ENCODE measurements around the gene THSD4.
"Not testable (repeated sequence)": the region's sequence is repeated elsewhere in the genome, so short reads cannot be mapped to it uniquely, and the experiment has no call there.

THSD4 gene

DNA sequence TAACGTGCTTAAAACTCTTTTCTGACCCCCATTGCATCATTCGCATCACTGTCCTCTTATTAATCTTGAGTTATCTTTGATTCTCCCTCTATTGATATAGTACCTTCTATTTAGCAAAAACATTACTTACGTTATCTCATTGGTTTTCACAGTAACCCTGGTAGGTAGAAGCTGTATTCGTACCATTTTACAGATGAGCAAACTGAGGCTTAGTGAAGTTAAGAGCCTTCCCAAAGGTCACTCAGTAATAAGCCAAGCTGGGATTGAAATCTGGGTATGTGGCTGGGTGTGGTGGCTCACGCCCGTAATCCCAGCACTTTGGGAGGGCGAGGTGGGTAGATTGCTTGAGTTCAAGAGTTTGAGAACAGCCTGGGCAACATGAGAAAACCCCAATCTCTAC, 244.0 kb downstream of the THSD4 start:
- DNase-seq: no peak

DNA sequence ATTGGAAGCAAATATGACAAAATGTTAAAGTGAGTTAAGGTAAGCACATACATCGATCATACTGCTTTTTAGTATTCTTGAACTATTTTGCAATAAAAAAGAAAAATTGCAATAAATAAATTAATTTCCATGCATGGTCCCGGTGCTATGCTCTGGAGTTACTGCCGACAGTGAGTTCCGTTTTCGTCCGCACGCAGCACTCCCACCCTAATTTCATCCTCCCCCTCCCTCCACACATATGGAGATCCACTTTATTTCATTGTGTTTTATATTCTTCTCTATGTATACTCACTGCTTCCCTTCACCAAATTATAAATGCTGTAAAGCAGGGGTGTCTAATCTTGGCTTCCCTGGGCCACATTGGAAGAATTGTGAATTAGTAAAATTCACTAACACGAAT, 247.3 kb downstream of the THSD4 start:
- no peak for DNase-seq

- DNase-seq: no peak
Measured at GRCh38 chr15:71362987-71363968, 248.0 kb downstream of the THSD4 start.

DNA sequence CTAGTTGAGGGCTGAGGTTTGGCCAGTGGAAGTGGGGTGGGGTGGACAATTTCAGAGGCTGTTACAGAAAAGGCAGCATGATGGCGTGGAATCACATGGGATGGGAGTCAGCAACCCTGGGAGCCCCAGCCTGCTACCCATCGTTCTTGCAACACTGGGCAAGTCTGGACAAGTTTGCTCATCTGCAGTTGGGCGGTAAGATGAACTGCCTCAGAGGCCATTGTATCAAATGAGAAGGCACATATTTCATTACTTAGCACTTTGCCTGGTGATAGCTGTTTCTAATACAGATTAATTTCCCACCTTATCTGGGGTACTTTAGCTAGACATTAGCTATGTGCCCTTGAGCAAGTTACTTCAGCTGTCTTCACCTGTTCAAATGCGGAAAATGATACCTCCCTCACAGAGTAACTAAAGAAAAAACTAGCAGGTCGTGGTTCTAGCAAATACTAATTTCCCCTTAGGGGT, 248.9 kb downstream of the THSD4 start:
- no peak for DNase-seq

DNA sequence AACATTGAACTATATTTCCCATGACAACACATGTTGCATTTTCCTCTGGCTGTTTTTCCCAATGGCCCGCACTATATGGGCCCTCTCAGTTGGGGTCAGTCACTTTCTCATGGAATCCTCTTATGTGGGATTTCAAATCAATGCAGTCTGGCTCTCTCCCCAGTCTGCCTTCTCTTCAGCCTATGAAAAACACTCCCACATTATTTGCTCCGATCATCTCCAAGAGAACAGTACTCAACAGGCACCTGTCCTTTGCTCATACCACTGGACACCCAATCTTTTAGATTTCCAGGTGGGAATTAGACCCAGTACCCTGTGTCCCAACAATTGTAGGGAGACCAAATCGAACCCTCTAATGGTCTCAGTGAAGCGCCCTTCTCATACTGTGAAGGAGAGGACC, 251.3 kb downstream of the THSD4 start:
- no peak for DNase-seq

GRCh38 chr15:71366926-71367325, 251.7 kb downstream of the THSD4 start:
- DNase-seq: no peak

DNA sequence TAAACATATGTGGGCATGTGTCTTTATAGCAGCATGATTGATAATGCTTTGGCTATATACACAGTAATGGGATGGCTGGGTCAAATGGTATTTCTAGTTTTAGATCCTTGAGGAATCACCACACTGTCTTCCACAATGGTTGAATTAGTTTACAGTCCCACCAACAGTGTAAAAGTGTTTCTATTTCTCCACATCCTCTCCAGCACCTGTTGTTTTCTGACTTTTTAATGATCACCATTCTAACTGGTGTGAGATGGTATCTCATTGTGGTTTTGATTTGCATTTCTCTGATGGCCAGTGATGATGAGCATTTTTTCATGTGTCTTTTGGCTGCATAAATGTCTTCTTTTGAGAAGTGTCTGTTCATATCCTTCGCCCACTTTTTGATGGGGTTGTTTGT, 252.5 kb downstream of the THSD4 start:
- DNase-seq: not testable (repeated sequence)

DNA sequence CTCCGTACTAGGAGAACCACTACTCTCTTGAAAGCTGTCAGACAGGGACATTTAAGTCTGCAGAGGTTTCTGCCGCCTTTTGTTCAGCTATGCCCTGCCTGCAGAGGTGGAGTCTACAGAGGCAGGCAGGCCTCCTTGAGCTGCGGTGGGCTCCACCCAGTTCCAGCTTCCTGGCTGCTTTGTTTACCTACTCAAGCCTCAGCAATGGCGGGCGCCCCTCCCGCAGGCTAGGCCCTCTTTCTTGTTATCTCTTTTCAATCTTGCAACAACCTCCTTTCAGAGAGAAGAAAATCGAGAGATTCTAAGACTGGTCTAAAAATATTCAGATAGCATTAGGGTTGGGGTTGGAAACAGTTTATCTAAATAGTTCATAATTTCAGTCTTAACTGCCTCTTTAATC, 257.5 kb downstream of the THSD4 start:
- not testable (repeated sequence) for DNase-seq

DNA sequence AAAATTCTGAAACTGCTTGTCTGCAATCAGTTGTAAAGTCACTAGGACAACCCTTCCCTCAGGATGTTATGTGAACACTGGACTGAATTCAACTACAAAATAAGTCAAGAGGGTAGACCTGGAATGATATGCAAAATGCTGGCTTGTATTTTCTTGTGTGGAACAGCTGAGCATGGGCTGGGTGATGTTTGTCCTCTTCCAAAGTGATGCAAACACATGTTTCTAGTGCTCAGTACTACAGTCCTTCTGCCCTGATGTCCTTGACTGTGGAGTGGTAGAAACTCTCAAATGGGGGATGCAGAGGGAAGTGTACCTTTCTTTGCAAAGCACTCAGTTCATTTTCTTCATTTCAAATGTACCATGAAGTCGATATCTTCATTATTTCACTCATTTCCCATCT, 258.6 kb downstream of the THSD4 start:
- no peak for DNase-seq

DNA sequence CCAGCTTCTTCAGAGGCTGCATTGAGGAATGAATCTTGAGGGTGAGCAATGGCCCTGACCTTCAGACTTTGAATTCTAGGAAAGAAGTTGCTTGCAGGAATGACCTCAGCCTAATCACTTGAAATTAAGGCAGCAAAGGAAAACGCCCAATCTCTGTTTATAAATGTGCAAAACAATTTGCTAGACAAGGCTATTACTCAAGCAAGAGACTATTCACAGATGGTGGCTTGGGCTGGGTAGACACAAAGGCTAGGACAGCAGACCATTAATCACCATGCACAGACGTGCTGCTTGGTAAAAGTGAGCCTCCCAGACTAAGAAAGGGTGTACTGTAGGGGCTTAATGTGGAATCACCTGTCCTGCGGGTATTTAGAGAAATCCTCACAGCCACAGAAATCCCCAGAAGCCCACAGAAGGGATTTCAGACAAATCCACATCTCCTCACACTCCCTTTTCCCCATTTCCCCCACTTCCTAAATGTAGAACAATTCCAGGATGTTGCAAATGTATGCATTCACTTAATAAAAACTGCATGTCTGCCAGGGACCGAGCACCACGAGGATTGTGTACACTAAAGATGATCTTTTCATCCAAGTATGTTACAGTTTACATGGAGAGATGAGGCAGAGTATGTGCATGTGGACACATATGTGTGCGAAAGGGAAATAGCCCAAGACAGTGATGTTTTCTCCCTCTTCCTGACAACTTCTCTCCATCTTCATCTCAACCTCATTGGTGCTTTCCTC, 259.5 kb downstream of the THSD4 start:
- DNase-seq: no peak

- DNase-seq: no peak
Measured at GRCh38 chr15:71375934-71376333, 260.7 kb downstream of the THSD4 start.

DNA sequence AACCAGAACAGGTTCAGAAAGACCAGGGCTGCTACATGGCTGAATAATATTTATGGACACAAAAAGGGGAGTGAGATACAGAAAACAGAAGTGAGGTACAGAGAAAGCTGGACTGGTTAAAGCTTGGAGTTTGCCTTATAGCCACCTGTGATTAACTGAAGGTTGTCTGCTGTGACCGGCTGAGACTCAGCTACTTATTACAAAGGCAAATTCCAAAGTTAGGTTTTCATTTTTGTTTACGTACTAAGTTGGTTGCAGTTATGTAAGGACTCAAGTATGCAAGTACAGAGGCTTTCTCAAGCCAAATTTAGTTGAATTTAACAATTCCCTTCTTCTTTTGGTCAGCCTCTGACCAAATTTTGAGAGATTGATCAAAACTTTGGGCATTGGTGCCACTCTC, 264.6 kb downstream of the THSD4 start:
- DNase-seq: no peak

DNA sequence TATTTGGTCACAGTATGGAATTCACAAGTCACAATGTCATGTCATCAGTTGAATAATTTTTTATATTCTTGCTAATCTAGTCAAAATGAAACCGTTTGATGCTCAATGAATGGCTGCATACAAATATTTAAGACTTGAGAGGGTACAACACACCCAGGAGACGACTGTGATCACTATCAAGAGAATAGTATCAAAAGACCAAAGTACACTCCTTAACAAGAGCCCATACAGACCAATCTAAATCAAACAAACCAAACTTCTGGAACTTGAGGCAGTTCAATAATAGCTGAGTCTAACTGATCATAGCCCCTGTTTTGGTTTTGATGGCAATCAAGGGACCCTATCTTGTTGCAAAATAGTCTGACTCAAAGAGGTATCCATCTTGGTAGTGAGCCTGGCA, 265.1 kb downstream of the THSD4 start:
- no peak for DNase-seq

- no peak for DNase-seq
Measured at GRCh38 chr15:71384501-71384900, 269.2 kb downstream of the THSD4 start.

GRCh38 chr15:71385026-71385425, 269.8 kb downstream of the THSD4 start:
- no peak for DNase-seq

GRCh38 chr15:71385457-71385856, 270.2 kb downstream of the THSD4 start:
- no peak for DNase-seq

DNA sequence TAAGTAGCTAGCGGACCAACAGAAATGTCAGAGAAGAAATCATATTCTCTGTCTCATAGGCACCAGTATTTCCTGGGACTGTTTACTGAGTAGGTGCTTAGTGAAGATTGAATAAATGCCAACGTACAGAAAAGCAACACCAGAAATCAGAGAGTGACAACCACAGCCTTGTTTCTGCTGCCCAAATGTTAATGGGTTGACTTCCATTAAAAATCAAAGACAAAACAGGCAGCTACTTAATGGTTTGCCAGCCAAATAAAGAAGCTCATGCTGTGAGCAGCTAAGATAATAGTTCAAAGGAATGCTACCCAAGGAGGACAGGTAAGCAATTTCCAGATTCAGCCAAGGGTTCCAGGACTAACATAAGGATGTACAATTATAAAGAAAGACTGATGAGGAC, 270.7 kb downstream of the THSD4 start:
- DNase-seq: no peak

DNA sequence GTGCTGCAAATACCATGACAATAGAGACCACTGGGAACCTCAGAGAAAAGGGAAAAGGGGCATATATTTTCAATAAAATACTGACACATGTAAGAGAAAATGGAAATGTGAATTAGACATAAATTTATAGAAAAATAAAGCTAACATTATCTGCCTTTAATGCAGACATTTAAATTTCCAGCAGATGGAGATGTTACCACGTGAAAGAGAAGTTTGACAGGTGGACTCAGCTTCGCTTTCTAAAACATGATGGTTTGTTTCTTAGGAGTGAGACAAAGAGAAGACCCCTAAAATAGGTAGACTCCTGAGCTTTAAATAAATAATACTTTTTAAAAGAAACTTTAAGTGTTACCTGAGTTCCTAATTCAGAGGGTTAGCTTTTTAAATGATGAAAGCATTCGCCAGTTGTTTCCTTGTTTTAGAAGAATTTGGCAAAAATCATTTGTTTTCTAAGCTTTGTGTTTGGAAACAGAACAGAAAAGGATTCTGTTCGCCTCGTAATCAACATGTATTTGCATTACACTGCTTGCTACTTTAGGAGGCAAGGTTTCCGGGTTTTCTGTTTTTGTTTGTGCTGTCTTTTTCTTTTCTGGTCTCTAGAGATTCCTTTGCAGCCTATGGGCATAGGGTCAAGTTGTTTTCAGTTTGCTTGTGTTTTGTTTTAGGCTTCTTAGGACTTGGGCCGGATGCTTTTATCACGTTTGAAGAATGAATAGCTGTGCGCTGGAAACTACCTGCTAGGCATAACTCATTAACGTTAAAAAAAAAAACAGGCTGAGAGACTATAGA, 271.4 kb downstream of the THSD4 start:
- no peak for DNase-seq

DNA sequence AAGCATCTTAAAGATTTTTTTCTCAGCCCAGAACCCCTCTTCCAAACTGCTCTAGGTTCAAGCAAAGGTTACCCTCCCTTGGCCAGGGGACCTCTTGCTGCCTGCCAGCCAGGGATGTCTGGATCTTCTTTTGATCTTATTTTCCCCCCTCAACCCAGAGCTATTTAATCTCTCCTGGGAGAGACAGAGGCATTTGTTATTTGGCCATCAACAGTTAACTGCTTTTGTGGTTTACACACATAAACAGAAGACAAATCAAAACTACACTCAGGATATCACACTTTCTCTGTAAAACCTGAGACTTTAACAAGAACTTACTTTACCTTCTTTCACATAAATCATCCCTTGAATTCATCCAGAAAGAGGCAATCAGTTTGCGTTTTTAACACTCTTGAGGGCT, 272.5 kb downstream of the THSD4 start:
- no peak for DNase-seq

- DNase-seq: no peak
Measured at GRCh38 chr15:71390096-71390495, 274.8 kb downstream of the THSD4 start.

GRCh38 chr15:71391421-71392088, 276.3 kb downstream of the THSD4 start:
- DNase-seq: no peak

DNA sequence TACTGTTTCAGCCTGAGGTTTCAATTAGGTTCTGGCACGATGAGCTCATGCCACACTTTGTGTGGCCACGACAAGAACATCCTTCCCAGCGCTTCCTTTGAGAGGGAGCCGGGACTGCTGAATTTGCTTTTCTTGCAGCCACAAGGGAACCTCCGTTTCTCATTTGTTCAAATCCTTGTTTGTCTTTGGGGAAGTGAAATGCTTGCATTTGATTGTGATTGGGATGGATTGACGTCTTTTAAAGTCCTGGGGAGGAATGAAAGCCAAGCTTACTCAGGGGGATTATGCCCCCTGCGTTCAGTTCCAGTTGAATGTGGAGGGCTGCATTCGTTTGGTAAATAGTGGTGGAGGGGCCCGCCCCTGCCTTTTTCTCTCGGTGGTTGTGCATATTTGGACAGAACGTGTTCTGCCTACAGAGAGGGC, 277.6 kb downstream of the THSD4 start:
- no peak for DNase-seq

GRCh38 chr15:71393383-71393782, 278.1 kb downstream of the THSD4 start:
- DNase-seq: no peak
